Dermis microvascular lymphatic vessel endothelial cell (primary cell): Measurements from ENCODE around the gene AP2A2. TPM values are rescaled to one million over a fixed set of nuclear protein-coding genes. Genes with fewer than 3 reads are reported as not detected.
"Not testable (repeated sequence)": the region's sequence is repeated elsewhere in the genome, so short reads cannot be mapped to it uniquely, and the experiment has no call there.

Experiments used
- DNase-seq, 2 donors: peaks; one replicate each; pipeline versions ENCODE4 v3.0.0 to v3.0.0-alpha.2; 2010; ENCODE audit warnings: low read depth in 2 of 2
- total RNA-seq: library from RNA; depleted of rRNA; stranded (reverse); fragments of >200 nt; gene quantifications from 2 replicates; pipeline ENCODE4 v1.2.1, GENCODE V29; 2014

AP2A2 gene
- total RNA-seq, 1 donor from 2014 or later, result 25.9 TPM

DNA sequence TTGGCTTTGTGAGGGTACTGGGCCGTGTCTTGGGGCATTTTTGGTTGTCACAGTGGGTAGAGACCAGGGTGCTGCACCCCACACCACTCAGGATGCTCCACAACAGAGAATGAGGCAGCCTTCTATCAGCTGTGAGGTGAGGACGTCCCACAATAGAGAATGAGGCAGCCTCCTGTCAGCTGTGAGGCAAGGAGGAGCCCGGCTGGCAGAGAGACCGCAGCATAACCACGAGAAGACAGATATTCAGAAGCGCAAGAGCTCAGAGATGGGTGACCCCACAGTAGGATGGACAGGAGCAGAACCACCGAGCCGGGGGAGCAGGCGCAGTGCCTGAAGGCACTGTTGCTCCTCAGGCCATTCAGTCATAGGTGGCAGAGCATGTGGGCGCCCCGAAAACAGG, 47.6 kb downstream of the AP2A2 start:
- no peak for DNase-seq

DNA sequence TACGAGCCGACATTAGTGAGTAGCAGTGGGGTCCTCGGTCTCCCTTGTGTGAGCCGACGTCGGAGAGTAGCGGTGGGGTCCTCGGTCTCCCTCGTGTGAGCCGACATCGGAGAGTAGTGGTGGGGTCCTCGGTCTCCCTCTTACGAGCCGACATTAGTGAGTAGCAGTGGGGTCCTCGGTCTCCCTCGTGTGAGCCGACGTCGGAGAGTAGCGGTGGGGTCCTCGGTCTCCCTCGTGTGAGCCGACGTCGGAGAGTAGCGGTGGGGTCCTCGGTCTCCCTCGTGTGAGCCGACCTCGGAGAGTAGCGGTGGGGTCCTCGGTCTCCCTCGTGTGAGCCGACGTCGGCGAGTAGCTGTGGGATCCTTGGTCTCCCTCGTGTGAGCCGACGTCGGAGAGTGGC, 49.7 kb downstream of the AP2A2 start:
- DNase-seq, result not testable (repeated sequence)

DNA sequence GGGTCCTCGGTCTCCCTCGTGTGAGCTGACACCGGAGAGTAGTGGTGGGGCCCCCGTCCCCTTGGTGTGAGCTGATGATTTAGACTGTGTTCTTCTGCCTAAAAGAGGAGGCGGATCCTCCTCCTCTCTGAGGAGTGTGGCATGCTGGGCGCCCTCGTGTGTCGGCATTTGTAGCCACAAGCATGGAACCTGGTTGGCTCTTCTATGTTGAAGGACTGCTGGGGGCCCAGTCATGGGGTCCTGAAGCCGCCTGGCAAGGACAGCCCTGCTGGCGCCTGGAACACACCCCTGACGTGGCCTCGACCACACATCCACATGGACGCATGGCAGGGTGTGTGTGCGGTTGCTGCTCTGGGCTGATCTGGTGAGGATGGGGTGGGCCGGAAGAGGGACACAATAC, 50.2 kb downstream of the AP2A2 start:
- peak in 1 of 2 donors; percentile 69 for DNase-seq

DNA sequence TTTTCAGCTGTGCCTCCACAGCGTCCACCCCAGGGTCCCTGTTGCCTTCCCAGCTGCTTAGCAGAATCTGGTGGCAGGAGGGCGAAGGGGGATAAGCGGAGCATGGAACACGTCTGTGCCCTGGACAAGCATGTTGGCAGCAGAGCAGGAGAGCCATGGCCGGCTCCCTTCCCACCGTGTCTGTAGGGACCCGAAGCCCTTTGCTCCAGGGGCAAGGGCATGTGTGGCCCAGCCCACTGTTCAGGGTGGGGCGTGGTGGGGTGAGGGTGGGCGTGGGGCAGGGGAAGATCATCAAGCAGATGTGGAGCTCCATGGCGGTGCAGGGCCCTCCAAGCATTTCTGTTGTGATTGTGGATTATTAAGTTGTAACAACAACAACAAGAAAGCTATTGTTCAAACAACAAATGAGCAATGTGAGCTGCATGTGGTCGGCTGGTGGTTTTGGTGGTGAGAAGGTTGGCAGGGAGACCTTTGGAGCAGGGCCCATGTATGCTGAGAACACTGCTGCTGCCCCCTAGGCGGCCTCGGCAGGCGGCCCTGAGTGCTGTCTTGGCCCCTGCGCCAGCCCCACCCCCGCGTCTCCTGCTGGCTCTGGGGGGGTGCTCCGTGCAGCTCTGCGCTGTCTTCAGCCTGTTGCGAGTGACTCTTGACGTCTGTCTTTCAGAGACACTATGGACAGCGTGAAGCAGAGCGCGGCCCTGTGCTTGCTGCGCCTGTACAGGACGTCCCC, 50.9 kb downstream of the AP2A2 start:
- DNase-seq, result no peak

DNA sequence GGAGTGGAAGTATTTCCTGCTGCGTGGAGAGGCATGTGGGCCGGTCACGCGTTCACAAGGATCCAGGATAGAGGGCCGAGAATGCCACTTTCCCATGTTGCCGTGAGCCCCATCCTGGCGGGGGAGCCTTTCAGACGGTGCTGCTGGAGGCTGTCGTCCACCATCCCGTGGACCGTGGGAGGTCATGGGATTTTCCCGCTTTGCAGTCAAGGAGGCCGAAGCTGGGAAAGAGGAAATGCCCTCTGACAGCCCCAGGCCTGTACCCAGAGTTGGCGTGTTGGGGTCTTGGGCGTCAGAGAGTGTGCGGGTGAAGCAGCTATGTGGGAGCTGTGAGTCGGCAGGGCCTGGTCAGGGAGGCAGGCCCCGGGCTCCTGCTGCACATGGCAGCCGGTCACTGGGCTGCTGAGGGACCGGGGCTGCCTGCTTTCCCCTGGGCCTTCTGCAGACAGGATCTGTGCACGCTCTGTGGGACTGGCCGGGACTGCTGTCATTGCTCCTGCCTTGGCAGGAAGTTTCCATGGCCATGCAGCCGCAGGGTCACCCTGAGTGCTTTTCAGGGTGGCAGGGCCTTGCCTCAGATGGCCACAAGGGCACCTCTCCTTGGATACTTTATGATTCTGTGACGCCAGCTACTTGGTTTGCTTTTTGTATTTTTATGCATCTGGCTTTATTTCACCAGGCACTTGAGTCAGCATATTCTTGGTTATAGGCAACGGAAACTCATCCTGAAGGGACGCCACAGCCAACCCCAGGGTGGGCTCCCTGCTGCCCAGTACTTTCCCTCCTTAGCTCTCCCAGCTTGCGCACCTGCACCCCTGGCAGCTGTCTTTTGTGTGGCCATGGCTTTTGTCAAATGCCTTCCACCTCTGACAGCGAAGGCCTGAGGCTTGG, 52.4 kb downstream of the AP2A2 start:
- no peak for DNase-seq

DNA sequence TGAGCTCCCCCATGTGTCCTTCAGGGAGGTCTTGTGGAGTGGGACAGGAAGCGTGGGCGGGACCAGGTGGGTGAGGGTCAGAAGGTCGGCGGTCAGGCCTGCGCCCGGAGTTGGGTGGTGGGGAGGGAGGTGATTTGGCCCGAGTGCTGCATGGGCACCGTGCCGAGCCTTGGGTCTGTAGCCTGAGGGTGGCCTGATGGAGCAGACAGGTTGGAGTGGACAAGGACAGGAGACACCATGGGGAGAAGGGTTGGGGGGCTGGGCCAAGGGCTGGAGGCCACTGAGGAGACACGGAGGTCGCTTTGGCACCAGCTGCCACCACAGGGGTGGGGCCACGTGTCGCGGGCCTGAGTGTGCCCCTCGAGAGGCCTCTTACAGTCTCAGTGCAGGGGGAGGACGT, 53.1 kb downstream of the AP2A2 start:
- DNase-seq, result no peak

DNA sequence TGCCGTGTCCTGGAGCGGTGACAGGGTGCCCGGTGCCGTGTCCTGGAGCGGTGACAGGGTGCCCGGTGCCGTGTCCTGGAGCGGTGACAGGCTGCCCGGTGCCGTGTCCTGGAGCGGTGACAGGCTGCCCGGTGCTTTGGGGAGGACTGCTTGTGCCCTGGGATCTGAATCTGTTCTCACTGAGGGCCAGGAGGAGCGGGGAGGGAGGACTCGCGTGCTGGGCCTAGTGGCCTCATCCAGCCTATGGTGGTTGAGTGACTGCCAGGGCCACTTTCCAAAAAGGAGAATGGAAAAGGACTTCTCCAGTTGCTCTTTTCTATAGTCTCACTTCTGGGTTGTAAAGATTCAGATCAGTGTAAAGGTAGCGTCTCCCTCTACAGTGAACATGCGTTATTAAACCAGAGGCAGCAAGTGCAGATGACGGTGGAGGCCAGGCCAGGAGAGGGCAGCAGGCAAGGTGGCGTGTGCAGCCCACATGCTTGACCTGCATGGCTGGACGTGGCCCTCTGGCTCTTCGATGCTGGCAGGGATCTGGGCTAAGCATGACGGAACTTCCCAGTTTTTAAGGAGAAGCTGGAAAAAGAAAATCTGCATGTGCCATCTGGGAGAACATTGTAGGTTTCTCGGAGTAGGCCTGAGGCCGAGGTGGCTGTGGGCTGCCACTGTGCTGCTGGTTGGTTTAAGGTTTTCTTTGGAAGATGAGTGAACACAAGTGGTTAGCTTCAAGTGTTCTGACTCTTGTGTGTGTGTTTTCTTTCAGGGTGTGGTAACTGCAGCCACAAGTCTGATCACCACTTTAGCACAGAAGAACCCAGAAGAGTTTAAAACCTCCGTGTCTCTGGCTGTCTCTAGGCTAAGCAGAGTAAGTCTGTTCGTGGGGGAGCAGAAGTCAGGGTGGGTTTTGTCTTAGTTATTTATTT, 55.0 kb downstream of the AP2A2 start:
- DNase-seq, result no peak

DNA sequence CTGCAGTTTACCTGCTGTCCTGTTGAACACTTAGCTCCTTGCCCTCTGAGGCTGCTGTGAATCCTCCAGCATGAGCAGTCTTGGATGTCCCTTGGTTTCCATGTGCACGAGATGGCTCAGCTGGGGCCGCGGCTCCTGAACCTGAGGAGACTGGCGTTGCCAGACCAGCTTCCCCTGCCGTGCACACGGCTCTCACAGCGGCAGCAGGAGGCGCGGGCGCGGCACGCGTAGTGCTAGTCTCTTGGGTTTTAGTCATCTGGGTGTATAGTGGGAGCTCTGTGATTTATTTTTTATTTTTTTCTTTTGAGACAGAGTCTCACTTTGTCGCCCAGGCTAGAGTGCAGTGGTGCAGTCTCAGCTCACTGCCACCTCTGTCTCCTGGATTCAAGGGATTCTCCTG, 56.1 kb downstream of the AP2A2 start:
- no peak for DNase-seq

DNA sequence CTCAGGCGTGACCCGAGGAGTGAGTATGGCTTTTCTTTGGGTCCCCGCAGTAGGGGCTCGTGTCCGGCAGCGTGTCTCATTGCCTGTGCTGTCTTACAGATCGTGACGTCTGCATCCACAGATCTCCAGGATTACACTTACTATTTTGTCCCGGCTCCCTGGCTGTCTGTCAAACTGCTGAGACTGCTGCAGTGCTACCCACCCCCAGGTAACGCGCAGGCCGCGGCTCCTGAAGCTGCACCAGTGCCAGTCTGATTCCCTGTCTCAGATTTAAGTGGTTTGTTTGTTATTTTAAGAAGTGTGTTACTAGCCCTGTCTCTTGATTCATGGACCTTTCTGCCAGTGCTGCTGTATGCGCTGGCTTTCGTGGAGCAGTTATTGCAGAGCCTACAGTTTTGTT, 58.9 kb downstream of the AP2A2 start:
- no peak for DNase-seq

DNA sequence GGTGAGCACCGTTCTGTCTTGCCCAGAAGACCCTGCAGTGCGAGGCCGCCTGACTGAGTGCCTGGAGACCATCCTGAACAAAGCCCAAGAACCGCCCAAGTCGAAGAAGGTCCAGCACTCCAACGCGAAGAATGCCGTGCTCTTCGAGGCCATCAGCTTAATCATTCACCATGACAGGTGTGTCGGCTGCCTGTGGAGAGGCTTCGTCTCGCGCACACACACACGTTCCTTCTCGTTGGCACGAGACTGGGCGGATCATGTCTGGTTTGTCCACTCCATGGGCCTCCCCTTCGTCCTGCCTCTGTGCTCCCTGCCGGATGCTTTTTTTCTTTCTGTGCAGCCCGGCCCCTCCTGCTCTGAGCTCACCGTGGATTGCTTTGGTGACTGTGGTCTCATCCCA, 59.7 kb downstream of the AP2A2 start:
- DNase-seq, result no peak

DNA sequence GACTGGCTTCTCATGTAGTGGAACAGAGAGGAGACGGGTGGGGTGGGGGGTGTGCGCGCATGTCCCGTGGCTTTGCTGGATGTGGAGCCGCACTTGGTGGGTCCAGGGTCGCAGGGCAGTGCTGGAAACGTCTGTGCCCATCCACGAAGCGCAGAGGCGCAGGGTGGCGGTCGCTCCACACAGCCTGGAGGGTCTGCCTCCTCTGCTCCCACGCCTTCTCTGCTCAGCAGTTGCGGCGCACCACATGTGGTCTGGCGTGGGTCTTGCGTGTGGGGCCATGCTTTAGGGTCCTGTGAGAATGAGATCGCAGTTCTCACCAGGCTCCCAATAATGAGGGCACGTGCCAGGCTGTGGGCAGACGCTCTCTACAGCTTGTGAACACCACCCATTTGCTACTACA, 60.2 kb downstream of the AP2A2 start:
- DNase-seq, result no peak

DNA sequence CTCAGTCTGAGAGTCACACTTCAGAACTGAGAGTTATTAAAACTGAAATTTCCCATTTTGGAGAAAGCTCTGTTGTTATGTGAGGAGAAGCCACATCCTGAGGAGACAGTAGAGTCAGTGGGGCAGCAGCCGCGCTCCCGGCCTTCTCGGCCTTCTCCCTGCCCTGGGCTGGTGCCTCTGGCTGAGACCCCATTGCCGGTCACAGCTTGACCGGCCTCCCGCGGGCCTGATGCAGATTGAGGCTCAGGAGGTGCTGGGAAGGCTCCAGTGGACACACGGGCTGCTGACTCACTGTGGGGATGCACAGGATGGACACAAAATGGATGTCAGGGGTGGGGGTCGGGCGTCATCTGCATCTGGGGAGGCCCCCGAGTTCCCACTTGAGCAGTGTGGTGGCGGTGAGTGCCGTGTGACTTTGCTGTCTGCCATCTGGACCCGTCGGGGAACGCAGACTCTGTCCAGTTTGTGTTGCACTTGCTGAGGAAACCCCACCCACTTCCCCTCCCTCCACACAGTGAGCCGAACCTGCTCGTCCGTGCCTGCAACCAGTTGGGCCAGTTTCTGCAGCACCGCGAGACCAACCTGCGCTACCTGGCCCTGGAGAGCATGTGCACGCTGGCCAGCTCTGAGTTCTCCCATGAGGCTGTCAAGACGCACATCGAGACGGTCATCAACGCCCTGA, 60.7 kb downstream of the AP2A2 start:
- no peak for DNase-seq

DNA sequence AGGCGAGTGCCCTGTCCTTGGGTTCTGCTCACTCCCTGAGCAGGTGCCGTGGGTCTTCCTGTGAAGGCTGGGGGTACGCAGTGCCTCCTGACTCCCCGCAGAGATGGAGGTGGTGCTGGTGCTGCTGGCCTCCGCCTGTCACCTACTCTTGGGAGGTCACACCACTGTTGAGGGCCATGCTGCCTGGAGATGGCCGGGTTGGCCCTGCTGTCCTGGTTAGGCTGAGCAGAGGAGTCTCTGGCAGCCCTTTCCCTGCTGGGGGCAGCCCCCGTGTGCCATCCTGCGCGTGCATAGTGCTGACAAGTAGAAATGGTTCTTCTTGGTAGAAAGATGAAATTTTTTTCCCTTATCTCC, 61.3 kb downstream of the AP2A2 start:
- no peak for DNase-seq

DNA sequence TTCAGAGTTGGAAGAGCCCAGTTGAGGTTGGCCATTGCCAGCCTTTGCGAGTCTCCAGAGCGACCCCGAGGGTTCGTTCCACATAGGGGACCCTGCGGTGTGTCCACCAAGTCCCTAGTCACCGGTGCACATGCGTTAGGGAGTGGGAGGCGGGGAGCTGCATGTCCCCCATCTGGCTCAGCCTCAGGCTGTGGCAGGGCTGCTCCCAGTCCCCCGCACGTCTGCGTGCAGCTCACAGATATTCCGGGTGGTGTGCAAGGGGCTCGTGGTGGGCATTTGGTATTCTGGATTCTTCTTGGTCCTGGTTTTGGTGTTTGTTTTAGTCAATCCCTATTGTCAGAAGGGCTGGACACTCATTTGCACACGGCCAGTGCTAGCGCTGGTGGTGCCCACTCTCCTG, 62.0 kb downstream of the AP2A2 start:
- DNase-seq, result no peak

DNA sequence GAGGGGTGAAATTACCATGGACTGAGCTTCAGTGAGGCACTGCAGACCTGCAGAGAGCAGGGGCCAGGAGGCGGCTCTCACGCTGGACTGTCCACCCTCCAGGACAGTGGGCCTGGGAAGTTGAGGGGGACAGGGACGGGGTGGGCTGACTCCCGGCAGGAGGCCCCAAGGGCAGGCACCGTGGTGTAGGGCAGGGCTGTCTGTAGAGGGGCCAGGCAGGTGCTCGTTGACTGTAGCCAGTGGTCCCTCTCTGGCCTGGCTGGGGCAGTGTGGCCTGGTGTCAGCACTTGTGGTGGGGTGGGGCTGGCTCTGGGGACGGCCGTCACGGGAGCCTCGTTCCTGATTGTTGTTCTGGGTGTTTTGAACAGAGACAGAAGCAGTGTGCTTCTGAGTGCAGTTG, 64.4 kb downstream of the AP2A2 start:
- DNase-seq, result no peak

DNA sequence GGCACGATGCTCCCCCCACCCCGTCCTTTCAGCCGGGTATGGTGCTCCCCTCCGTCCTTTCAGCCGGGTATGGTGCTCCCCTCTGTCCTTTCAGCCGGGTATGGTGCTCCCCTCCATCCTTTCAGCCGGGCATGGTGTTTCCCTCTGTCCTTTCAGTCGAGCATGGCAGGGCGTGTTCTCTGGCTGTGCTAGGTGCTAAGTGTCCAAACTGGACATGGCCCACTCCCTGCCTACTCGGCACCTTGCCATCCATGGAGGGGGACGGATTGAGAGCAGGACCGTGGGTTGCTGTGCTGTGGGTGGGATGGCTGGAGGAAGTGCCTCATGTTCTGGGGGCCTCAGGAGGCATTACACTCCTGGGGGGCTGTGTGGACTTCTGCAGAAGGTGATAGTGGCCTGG, 65.4 kb downstream of the AP2A2 start:
- no peak for DNase-seq

DNA sequence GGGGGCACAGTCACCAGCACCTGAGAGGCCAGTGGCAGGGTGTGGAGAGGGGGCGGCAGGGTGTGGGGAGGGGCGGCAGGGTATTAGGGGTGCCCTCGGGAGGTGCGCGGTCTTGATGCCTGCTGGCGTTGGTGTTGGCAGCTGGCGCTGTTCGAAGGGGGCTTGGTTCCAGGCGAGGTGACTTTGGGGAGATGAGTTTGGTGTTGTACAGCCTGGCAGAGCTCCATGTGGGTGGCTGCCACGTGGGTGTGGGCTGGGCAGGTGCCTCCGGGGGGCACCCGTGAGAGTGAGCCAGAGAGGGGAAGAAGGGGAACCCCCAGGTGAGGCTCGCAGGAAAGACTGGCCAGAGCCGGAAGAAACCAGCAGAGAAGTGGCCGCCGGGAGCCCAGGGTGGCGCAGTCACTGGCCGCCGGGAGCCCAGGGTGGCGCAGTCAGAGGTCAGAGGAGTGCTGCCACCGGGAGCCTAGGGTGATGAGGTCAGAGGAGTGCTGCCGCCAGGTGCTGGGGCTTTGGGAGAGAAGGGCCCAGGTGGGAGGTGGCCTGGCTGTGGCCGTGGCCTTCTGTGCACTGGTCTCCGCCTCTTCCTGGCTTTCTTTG, 66.1 kb downstream of the AP2A2 start:
- no peak for DNase-seq

DNA sequence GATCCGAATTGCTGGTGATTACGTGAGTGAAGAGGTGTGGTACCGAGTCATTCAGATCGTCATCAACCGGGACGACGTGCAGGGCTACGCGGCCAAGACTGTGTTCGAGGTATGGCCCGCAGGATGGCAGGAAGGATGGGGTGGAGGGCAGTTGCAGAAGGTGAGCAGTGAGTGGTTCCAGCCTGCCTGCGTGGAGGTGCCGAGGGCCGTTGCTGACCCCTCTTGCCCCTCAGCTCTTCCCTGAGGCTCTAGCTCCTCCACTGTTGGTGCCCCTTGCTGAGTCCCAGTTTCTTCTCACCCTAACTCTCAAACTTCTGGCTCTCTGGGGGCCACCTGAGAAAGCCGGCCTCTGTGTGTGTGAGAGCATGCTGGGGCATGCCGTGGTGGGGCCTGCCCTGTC, 66.9 kb downstream of the AP2A2 start:
- no peak for DNase-seq

DNA sequence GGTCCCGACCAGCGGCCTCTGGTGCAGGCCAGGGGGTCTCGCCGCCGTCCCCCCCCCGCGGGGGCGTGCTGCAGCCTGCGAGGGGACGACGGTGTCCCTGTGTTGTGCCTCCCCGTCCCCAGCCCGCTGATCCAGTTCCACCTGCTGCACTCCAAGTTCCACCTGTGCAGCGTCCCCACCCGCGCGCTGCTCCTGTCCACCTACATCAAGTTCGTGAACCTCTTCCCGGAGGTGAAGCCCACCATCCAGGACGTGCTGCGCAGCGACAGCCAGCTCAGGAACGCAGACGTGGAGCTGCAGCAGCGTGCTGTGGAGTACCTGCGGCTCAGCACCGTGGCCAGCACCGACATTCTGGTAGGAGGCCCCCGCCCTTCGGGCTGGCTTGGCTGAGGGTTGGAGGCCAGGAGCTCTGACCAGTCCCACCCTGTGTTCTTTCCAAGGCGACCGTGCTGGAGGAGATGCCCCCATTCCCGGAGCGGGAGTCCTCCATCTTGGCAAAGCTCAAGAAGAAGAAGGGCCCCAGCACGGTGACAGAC, 68.0 kb downstream of the AP2A2 start:
- no peak for DNase-seq

DNA sequence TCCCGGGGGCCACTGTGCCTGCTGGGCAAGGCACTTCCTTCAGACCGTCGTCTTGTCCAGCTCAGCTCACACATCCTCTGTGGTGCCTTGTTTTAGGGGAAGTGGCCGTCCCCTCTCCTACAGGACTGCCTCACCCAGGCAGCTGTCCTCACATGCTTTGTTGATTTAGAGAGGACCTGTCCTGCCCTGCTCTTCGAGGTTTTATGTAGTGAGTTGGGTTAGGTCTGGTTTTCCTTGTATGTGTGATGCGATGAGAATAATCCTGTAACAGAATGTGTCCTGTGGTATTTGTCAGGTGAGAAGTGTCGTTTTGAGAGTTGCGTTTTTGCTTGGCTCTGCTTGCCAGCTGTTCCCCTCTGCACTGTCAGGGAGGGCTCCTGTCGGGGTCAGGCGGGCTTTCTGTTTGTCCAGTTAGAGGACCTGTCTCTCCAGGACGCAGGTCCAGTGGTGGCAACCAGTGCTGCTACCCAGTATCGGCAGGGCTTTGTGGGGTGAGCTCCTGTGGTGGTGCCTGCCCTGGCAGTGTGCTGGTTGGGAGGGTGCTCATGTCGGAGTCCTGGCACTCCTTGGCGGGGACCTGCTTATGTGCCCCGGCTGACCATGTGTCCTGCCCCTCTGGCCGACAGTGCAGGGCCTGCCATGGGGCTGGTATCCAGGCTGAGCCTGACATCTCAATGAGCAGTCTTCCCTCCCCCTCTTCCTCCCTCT, 69.5 kb downstream of the AP2A2 start:
- DNase-seq, result no peak
